ENCODE results near the gene GBF1.

DNA sequence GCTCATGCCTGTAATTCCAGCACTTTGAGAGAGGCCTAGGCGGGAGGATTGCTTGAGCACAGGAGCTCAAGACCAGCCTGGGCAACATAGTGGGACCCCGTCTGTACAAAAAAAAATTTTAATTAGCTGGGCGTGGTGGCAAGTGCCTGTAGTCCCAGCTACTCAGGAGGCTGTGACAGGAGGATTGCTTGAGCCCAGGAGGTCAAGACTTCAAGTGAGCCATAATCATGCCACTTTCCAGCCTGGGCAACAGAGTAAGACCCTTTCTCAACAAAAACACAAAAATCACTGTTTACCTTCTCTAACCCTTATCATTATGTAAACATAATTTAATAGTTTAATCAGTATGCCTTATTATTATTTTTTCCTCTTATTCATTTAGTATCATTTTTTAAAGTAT is 44.5 kb downstream of the GBF1 start:
- TF ChIP-seq POLR2A (IDR thresholded peaks at IDR 0.05): no peak
- TF ChIP-seq, protein P1, sequence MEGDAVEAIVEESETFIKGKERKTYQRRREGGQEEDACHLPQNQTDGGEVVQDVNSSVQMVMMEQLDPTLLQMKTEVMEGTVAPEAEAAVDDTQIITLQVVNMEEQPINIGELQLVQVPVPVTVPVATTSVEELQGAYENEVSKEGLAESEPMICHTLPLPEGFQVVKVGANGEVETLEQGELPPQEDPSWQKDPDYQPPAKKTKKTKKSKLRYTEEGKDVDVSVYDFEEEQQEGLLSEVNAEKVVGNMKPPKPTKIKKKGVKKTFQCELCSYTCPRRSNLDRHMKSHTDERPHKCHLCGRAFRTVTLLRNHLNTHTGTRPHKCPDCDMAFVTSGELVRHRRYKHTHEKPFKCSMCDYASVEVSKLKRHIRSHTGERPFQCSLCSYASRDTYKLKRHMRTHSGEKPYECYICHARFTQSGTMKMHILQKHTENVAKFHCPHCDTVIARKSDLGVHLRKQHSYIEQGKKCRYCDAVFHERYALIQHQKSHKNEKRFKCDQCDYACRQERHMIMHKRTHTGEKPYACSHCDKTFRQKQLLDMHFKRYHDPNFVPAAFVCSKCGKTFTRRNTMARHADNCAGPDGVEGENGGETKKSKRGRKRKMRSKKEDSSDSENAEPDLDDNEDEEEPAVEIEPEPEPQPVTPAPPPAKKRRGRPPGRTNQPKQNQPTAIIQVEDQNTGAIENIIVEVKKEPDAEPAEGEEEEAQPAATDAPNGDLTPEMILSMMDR (IDR thresholded peaks at IDR 0.05): no peak
- TF ChIP-seq EP300 (IDR thresholded peaks at IDR 0.05): no peak
- TF ChIP-seq POLR2AphosphoS5 (IDR thresholded peaks at IDR 0.05): no peak

All from stomach (tissue), 4 donors.